ENCODE results near the gene SYT13. TPM values are rescaled to one million over a fixed set of nuclear protein-coding genes. Genes with fewer than 3 reads are reported as not detected.

The SYT13 gene
- total and polyA plus RNA-seq, 2 donors (not counting 3 experiments of a cell fraction or from before 2014, with no cell fraction given) = not detected

DNA sequence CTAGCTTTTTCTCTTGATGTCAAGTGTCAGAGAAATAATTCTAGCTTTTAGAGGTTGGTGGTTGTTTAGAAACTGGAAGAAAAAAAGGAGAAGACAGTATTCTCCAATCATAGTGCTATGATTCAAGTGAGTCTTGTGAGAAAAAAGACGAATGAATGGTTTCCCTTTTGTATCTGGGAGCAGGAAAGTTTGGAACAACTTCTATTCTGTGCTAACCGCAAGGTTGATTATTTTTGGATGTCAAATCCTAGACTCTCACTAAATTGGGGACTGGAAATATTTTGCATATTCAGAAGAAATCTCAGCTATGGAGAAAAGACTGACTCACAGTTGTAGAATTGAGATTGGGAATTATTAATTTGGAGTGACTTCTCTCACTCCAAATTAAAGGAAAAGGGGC lies 69.2 kb downstream of the SYT13 start:
- BruUV-seq (replicated peaks) = no TSS peak
- Histone ChIP-seq H3K4me2 (ENCODE audit: insufficient read depth, low read length) (no peak overlapping the region), H3K36me3 (ENCODE audit: control insufficient read depth in 2 of 2, extremely low read depth in 1 of 2, insufficient read depth in 2 of 2, low read length in 2 of 2) (peaks cover 0 to 6% of the 10 kb centered on the region in 2 experiments), H4K20me1 (replicated peaks; ENCODE audit: control insufficient read depth, extremely low read depth, insufficient read depth, low read length) (no peaks in the 10 kb centered on the region), H3K27ac (ENCODE audit: insufficient read depth, low read depth, low read length) (no peak overlapping the region), H3K4me3 (replicated peaks in 1 of 3; ENCODE audit: insufficient read depth in 1 of 3, low read depth in 1 of 3, low read length in 3 of 3) (no peak overlapping the region), H2AFZ (ENCODE audit: low read depth, low read length) (no peak overlapping the region), H3K4me1 (ENCODE audit: control insufficient read depth, extremely low read depth, insufficient read depth, low read length) (no peaks in the 10 kb centered on the region), H3K9me3 (replicated peaks; ENCODE audit: control insufficient read depth, insufficient read depth, low read length) (no peaks in the 10 kb centered on the region), H3K79me2 (ENCODE audit: control insufficient read depth, insufficient read depth, low read length) (no peaks in the 10 kb centered on the region), H3K9ac (replicated peaks; ENCODE audit: extremely low read depth, insufficient read depth, low read length) (no peak overlapping the region), H3K9me1 (replicated peaks; ENCODE audit: control insufficient read depth, extremely low read depth, insufficient read depth, low read length) (no peaks in the 10 kb centered on the region), H3K27me3 (ENCODE audit: control insufficient read depth in 2 of 2, insufficient read depth in 2 of 2, low read length in 2 of 2) (peaks cover 0 to 3% of the 10 kb centered on the region in 2 experiments)
- ChIA-PET POLR2A (no interaction called here), CTCF (interaction anchor here (1.4 kb wide), 1 partner anchor 17 kb away, joined by 6 read pairs; no protein-coding TSS in a partner anchor)
- dilution Hi-C loops (cut with MboI; ENCODE audit: extremely low pct_ligation_motif_present, low sequenced_read_pairs) = no loop called here
- TF ChIP-seq JUN (IDR thresholded peaks at IDR 0.05; ENCODE audit: borderline replicate concordance, insufficient read depth, insufficient read length, low read depth) (no peak), EZH2 (IDR thresholded peaks at IDR 0.05; ENCODE audit: borderline replicate concordance, low read depth, low read length, severe bottlenecking) (no peak), FOS (IDR thresholded peaks at IDR 0.05; ENCODE audit: borderline replicate concordance, insufficient read depth, low read length) (no peak), MYC (IDR thresholded peaks at IDR 0.05; ENCODE audit: low read depth, low read length) (no peak), POLR2AphosphoS5 (IDR thresholded peaks at IDR 0.05; ENCODE audit: insufficient read depth, low read depth, low read length) (no peak), GATA2 (IDR thresholded peaks at IDR 0.05; ENCODE audit: insufficient read depth, insufficient read length, low read depth, low read length) (no peak), POLR2A (IDR thresholded peaks at IDR 0.05; ENCODE audit: low read depth, low read length) (no peak)
- TF ChIP-seq, protein P1, sequence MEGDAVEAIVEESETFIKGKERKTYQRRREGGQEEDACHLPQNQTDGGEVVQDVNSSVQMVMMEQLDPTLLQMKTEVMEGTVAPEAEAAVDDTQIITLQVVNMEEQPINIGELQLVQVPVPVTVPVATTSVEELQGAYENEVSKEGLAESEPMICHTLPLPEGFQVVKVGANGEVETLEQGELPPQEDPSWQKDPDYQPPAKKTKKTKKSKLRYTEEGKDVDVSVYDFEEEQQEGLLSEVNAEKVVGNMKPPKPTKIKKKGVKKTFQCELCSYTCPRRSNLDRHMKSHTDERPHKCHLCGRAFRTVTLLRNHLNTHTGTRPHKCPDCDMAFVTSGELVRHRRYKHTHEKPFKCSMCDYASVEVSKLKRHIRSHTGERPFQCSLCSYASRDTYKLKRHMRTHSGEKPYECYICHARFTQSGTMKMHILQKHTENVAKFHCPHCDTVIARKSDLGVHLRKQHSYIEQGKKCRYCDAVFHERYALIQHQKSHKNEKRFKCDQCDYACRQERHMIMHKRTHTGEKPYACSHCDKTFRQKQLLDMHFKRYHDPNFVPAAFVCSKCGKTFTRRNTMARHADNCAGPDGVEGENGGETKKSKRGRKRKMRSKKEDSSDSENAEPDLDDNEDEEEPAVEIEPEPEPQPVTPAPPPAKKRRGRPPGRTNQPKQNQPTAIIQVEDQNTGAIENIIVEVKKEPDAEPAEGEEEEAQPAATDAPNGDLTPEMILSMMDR (IDR thresholded peaks at IDR 0.05; ENCODE audit: extremely low read depth in 1 of 2, insufficient read depth in 1 of 2, low read depth in 1 of 2, low read length in 2 of 2) = no peak
- TF ChIP-seq, protein P2, sequence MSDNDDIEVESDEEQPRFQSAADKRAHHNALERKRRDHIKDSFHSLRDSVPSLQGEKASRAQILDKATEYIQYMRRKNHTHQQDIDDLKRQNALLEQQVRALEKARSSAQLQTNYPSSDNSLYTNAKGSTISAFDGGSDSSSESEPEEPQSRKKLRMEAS (IDR thresholded peaks at IDR 0.05; ENCODE audit: insufficient read depth, insufficient read length) = no peak
- no peak for FAIRE-seq
- DNase-seq (ENCODE audit: low read depth, low spot score) = no peak
- intact Hi-C loops (cut with micrococcal nuclease) = no loop called here
